Endothelial cell of umbilical vein (primary cell): ENCODE measurements around the gene DYNLRB2.

Experiments used
- CTCF ChIP-seq, 2 donors: IDR thresholded peaks; 1 replicate in 1 of 2; 2 replicates in 1 of 2; pipeline ENCODE4 v1.5.1; 2011; ENCODE audit warnings: low read length in 2 of 2, mild to moderate bottlenecking in 2 of 2, moderate library complexity in 2 of 2, control low read depth in 1 of 2, inconsistent platforms in 1 of 2, low read depth in 1 of 2; ENCODE audit not compliant: insufficient read depth in 1 of 2; ENCODE audit errors: extremely low read depth in 1 of 2
- EZH2 ChIP-seq: IDR thresholded peaks from 2 replicates; pipeline ENCODE4 v1.6.1; 2012; ENCODE audit warnings: borderline replicate concordance, low read depth, mild to moderate bottlenecking, moderate library complexity, low read length, inconsistent platforms; ENCODE audit not compliant: severe bottlenecking
- MYC ChIP-seq: IDR thresholded peaks from one replicate; pipeline ENCODE4 v1.6.1; 2011; ENCODE audit warnings: mild to moderate bottlenecking, low read depth, low read length
- POLR2A ChIP-seq: IDR thresholded peaks from 2 replicates; pipeline ENCODE4 v1.6.1; 2012; ENCODE audit warnings: low read depth, mild to moderate bottlenecking, control low read depth, low read length
- POLR2AphosphoS5 ChIP-seq: IDR thresholded peaks from 2 replicates; pipeline ENCODE4 v1.6.1; 2012; ENCODE audit warnings: low read depth, mild to moderate bottlenecking, control low read depth, low read length, moderate library complexity; ENCODE audit not compliant: insufficient read depth

- TF ChIP-seq CTCF (IDR thresholded peaks at IDR 0.05; ENCODE audit: extremely low read depth in 1 of 2, insufficient read depth in 1 of 2, low read depth in 1 of 2, low read length in 2 of 2), result no peak
- no peak for TF ChIP-seq EZH2
- TF ChIP-seq POLR2A, result no peak
- TF ChIP-seq MYC, result no peak
- TF ChIP-seq POLR2AphosphoS5, result no peak
These were observed 28.8 kb upstream of the DYNLRB2 start for GRCh38 chr16:80511824-80512592.
